Heart right ventricle (tissue), 16 donors: ENCODE measurements around the gene PEX11G. TPM values are rescaled to one million over a fixed set of nuclear protein-coding genes. Genes with fewer than 3 reads are reported as not detected.

Source experiments
- ATAC-seq, 8 donors: fragments of 200-7000 bp; cut with Tn5 transposase; one replicate each; pipeline ENCODE4 v1.9.1; 2020; ENCODE audit warnings: mild to moderate bottlenecking in 8 of 8, moderate library complexity in 8 of 8, moderate number of reproducible peaks in 1 of 8
- DNase-seq, 2 donors: peaks; one replicate each; pipeline ENCODE4 v3.0.0-alpha.2; 2020
- H3K27ac ChIP-seq, 10 donors: fragments of 200-600 bp; sonication (generic) in 2 of 10; one replicate each; pipeline versions ENCODE4 v1.5.0 to v1.8.0; 2020 to 2022; ENCODE audit warnings: mild to moderate bottlenecking in 3 of 10
- H3K27me3 ChIP-seq, 7 donors: fragments of 200-600 bp; one replicate each; pipeline ENCODE4 v1.8.0; 2021 to 2022; ENCODE audit warnings: mild to moderate bottlenecking in 2 of 7
- H3K36me3 ChIP-seq, 9 donors: fragments of 200-600 bp; sonication (generic) in 1 of 9; one replicate each; pipeline versions ENCODE4 v1.5.0 to v1.8.0; 2020 to 2022; ENCODE audit warnings: mild to moderate bottlenecking in 2 of 9
- H3K4me1 ChIP-seq, 9 donors: fragments of 200-600 bp; sonication (generic) in 1 of 9; one replicate each; pipeline versions ENCODE4 v1.5.0 to v1.8.0; 2020 to 2022; ENCODE audit warnings: mild to moderate bottlenecking in 4 of 9
- H3K4me3 ChIP-seq, 10 donors: fragments of 200-600 bp; sonication (generic) in 2 of 10; one replicate each; pipeline versions ENCODE4 v1.5.0 to v1.8.0; 2020 to 2022; ENCODE audit warnings: mild to moderate bottlenecking in 7 of 10, moderate library complexity in 2 of 10
- H3K9me3 ChIP-seq, 11 donors: fragments of 200-600 bp in 10 of 11; sonication (generic) in 2 of 11; one replicate each; pipeline versions ENCODE4 v1.5.0 to v1.8.0; 2013 to 2022; ENCODE audit warnings: mild to moderate bottlenecking in 2 of 11, control low read depth in 1 of 11, moderate library complexity in 1 of 11
- CTCF ChIP-seq, 9 donors: fragments of 200-600 bp; sonication (generic) in 2 of 9; IDR thresholded peaks; one replicate each; pipeline versions ENCODE4 v1.5.0 to v1.8.0; 2021 to 2022; ENCODE audit warnings: antibody characterized with exemption in 9 of 9, mild to moderate bottlenecking in 5 of 9, moderate library complexity in 1 of 9
- WGBS, 2 donors: extraction: QIAGEN DNeasy Blood & Tissue Kit; methylation state at CpG; one replicate each; pipeline ENCODE4 v1.1.7; 2013; ENCODE audit warnings: inconsistent platforms in 1 of 2; 5-methylcytosine and 5-hydroxymethylcytosine counted together
- intact Hi-C, 10 donors: fragments of 100-400 bp; cut with DNase I; formaldehyde crosslinking; loops; one replicate each; pipeline versions ENCODE4 v1.11.1 to v1.14.2; 2022
- polyA plus RNA-seq, 2 donors: library from polyadenylated mRNA; stranded (reverse); fragments of 200-250 nt; gene quantifications; one replicate each; pipeline ENCODE4 v1.2.3, GENCODE V29; 2013
- total RNA-seq, 10 donors: library from RNA; stranded (reverse); fragmentation: NEBNext Ultra II Directional in 3 of 10; extraction: Animal tissue kit (Norgen Biotek cat#: 25700) in 3 of 10; gene quantifications; one replicate each; pipeline versions ENCODE4 v1.2.1 to v1.2.4, GENCODE V29; 2021 to 2023
- donor health status: Arrhythmogenic right ventricular cardiomyopathy.
- donor health status: ischemic (EF 13 %, LVEDD 7.1; RV severe dilation, severe dysfunction).
- donor health status: healthy with polysubstance abuse.
- donor health status: DM: no; HTN: yes; CAD: no.
- donor health status: DM: no; HTN: no; CAD: no.
- donor health status: ischemic (EF 25% LVEDD 6.9; RV normal size, moderate dysfunction).
- donor health status: ischemic (EF 25% LVEDD 5.7; RV mildly dilated, moderate dysfunction).
- donor health status: healthy.
- donor health status: DM: yes; HTN: yes; CAD: no.
- donor health status: Ischemic cardiomyopathy.
- donor health status: ischemic (EF 35%, LVEDD 5.7; RV mildly dilated, moderate dysfunction).
- donor health status: nonischemic (EF 11% LVEDD 7.7; RV severe dilation, severe dysfunction).
- donor health status: DM: yes; HTN: yes; CAD: no.
- donor health status: PGD.
- donor health status: ischemic (EF 29% LVEDD 5.4; RV normal size, mild dysfunction).
- donor health status: nonischemic (EF 23%, LVEDD 6.1; RV moderate dilation, normal function).

Gene PEX11G
- total and polyA plus RNA-seq, 12 donors: 0.95 to 3.9 (median 1.9) TPM

DNA sequence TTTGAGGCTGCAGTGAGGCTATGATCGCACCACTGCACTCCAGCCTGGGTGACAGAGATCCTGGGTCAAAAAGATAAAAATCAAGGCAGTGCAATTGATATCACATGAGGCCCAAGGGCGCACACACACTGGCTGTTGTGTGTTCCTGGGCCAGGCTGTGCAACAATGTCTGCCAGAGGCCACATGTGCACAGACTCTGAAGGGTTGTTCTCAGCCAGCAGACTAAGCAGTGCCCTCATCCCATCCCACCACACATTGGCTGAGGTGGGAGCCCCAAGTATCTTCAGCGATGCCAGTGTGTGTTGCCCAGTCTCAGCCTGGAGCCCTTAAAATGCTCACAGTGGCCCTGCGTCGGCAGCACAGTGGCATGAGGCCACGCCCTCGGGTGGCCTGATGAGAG, 12.6 kb downstream of the PEX11G start:
- intact Hi-C loops: no loop called here
- peaks cover 0 to 31% (median 0%) of the 10 kb centered on the region in 9 donors for H3K4me1 ChIP-seq
- TF ChIP-seq CTCF (IDR thresholded peaks at IDR 0.05): no peak
- H3K27me3 ChIP-seq: no peaks in the 10 kb centered on the region
- DNase-seq (no peak), ATAC-seq (no peak)
- H3K9me3 ChIP-seq: no peaks in the 10 kb centered on the region
- no peak overlapping the region for H3K27ac ChIP-seq
- no peak overlapping the region for H3K4me3 ChIP-seq
- 85 to 87% methylated on average over 7 of the region's 7 CpGs for WGBS, 2 donors
- peaks cover 0 to 13% (median 0%) of the 10 kb centered on the region in 9 donors for H3K36me3 ChIP-seq

- Histone ChIP-seq H3K27me3 (no peaks in the 10 kb centered on the region), H3K27ac (no peak overlapping the region), H3K9me3 (no peaks in the 10 kb centered on the region), H3K4me1 (peaks cover 0 to 28% (median 0%) of the 10 kb centered on the region in 9 donors), H3K36me3 (peaks cover 0 to 19% (median 0%) of the 10 kb centered on the region in 9 donors), H3K4me3 (no peak overlapping the region)
- no peak for DNase-seq
- TF ChIP-seq CTCF (IDR thresholded peaks at IDR 0.05): no peak
- no peak for ATAC-seq
- intact Hi-C loops: no loop called here
- 88 to 92% methylated on average over 6 of the region's 6 CpGs for WGBS, 2 donors
Observed at GRCh38 chr19:7475665-7476064, 13.2 kb downstream of the PEX11G start.

DNA sequence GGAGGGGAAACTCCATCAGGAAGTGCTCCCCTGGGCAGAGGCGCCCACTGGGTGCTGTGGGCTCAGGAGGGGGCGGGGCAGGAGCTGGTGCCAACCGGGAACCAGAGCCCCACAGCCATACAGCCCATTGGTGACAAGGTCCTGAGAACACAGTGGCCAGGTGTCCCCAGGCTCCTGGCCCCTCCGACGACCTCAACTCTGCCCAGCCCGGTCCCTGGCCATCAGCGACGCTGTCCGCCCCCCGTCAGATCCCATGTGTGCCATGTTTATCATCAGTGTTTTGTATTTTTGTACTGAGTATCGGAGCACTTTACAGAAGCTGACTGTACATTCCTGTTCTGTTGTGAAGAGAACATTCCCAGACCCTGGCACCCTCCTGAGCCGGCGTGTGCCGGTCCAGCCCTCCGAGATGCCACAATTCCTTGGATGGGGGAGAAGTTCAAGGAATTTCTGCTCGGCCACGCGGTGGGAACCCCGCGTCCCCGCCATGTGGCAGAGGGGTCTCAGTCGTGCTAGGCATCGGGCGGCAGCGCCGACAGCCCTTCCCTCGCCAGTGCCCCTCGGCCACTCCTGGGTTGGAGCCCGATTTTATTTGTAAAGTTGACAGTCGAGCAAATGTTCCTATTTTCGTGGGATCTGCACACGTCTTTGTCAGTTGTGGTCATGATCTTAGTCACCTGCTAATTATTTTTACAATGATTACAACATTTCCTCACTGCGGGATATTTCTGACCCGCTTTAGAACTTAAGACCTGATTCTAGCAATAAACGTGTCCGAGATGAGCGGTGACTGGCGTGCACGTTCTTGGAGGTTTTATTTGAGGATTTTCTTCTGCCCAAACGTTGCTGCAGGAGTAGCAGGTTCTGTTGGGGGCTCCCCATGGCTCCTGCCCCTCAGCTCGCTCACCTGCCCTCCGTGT, 16.9 kb downstream of the PEX11G start:
- ATAC-seq (peak in 2 of 8 donors; percentile 13 to 17), DNase-seq (no peak)
- WGBS, 2 donors: 90 to 91% methylated on average over 42 of the region's 42 CpGs

More for the DNA sequence above, 16.9 kb downstream of the PEX11G start:
- Histone ChIP-seq H3K27me3 (no peaks in the 10 kb centered on the region), H3K27ac (no peak overlapping the region), H3K4me3 (no peak overlapping the region), H3K9me3 (no peaks in the 10 kb centered on the region), H3K4me1 (peaks cover 0 to 15% (median 0%) of the 10 kb centered on the region in 9 donors), H3K36me3 (peaks cover 0 to 56% (median 15%) of the 10 kb centered on the region in 9 donors)
- no peak for TF ChIP-seq CTCF (IDR thresholded peaks at IDR 0.05)
- intact Hi-C loops: no loop called here
